CD14-positive monocyte (primary cell): ENCODE data around the gene GLYR1. TPM values are rescaled to one million over a fixed set of nuclear protein-coding genes. Genes with fewer than 3 reads are reported as not detected.
A peak's percentile ranks its signal among the peaks of the same experiment; 100 is the strongest.

Experiments
- DNase-seq, 3 donors: peaks; one replicate each; pipeline ENCODE4 v3.0.0-alpha.2; 2011 to 2022
- H2AFZ ChIP-seq: 2 replicates; pipeline ENCODE4 v1.6.0; 2012; ENCODE audit warnings: mild to moderate bottlenecking, low read depth, low read length, inconsistent platforms; ENCODE audit not compliant: insufficient read depth, poor library complexity, severe bottlenecking
- H3K27ac ChIP-seq, 2 donors: 1 replicate in 1 of 2; 2 replicates in 1 of 2; pipeline ENCODE4 v1.5.1; 2012 to 2013; ENCODE audit warnings: low read length in 2 of 2, control low read depth in 1 of 2, inconsistent platforms in 1 of 2, low read depth in 1 of 2, mild to moderate bottlenecking in 1 of 2
- H3K27me3 ChIP-seq, 2 donors: one replicate each; pipeline versions ENCODE4 v1.6.0 to v1.6.1; 2011 to 2013; ENCODE audit warnings: low read length in 2 of 2; ENCODE audit not compliant: control insufficient read depth in 2 of 2, insufficient read depth in 2 of 2
- H3K36me3 ChIP-seq, 2 donors: replicated peaks in 1 of 2; 1 replicate in 1 of 2; 2 replicates in 1 of 2; pipeline versions ENCODE4 v1.5.1 to v1.6.1; 2012 to 2013; ENCODE audit warnings: low read length in 2 of 2, control low read depth in 1 of 2, inconsistent platforms in 1 of 2, mild to moderate bottlenecking in 1 of 2; ENCODE audit not compliant: insufficient read depth in 2 of 2, control insufficient read depth in 1 of 2
- H3K4me1 ChIP-seq, 2 donors: 1 replicate in 1 of 2; 2 replicates in 1 of 2; pipeline versions ENCODE4 v1.5.1 to v1.6.1; 2012 to 2013; ENCODE audit warnings: low read length in 2 of 2, control low read depth in 1 of 2, inconsistent platforms in 1 of 2, mild to moderate bottlenecking in 1 of 2, moderate library complexity in 1 of 2; ENCODE audit not compliant: insufficient read depth in 2 of 2, control insufficient read depth in 1 of 2
- H3K4me2 ChIP-seq: replicated peaks from 2 replicates; pipeline ENCODE3; 2012; ENCODE audit warnings: low read length, moderate library complexity, mild to moderate bottlenecking; ENCODE audit not compliant: poor library complexity, severe bottlenecking; ENCODE audit errors: extremely low read depth
- H3K4me3 ChIP-seq, 3 experiments: fragments of 200-600 bp in 1 of 3; sonication (generic) in 1 of 3; replicated peaks in 1 of 3; 1 replicate in 2 of 3; 2 replicates in 1 of 3; pipeline ENCODE4 v1.5.1; 2011 to 2013; ENCODE audit warnings: low read length in 3 of 3, mild to moderate bottlenecking in 3 of 3, control low read depth in 2 of 3, low read depth in 2 of 3, inconsistent platforms in 1 of 3, moderate library complexity in 1 of 3
- H3K79me2 ChIP-seq: 2 replicates; pipeline ENCODE4 v1.6.0; 2012; ENCODE audit warnings: mild to moderate bottlenecking, control low read depth, inconsistent platforms, low read length, moderate library complexity; ENCODE audit not compliant: insufficient read depth
- H3K9ac ChIP-seq: 2 replicates; pipeline ENCODE4 v1.6.0; 2017; ENCODE audit warnings: low read length, mild to moderate bottlenecking; ENCODE audit not compliant: insufficient read depth, poor library complexity, severe bottlenecking
- H3K9me3 ChIP-seq, 2 donors: replicated peaks in 1 of 2; 1 replicate in 1 of 2; 2 replicates in 1 of 2; pipeline versions ENCODE4 v1.5.1 to v1.6.1; 2012 to 2013; ENCODE audit warnings: low read length in 2 of 2, control low read depth in 1 of 2; ENCODE audit not compliant: control insufficient read depth in 1 of 2, insufficient read depth in 1 of 2
- H4K20me1 ChIP-seq: 2 replicates; pipeline ENCODE4 v1.6.0; 2012; ENCODE audit warnings: mild to moderate bottlenecking, low read length, control low read depth, moderate library complexity; ENCODE audit not compliant: insufficient read depth
- H3K27ac Mint-ChIP-seq, 7 donors: one replicate each; pipeline ENCODE4 v1.8.0; 2020; ENCODE audit warnings: mild to moderate bottlenecking in 7 of 7, mixed read lengths in 7 of 7, moderate library complexity in 6 of 7, inconsistent platforms in 2 of 7
- H3K27me3 Mint-ChIP-seq, 3 donors: one replicate each; pipeline ENCODE4 v1.8.0; 2021 to 2022; ENCODE audit warnings: low read depth in 3 of 3, mild to moderate bottlenecking in 3 of 3, mixed read lengths in 3 of 3, moderate library complexity in 3 of 3, inconsistent platforms in 1 of 3
- H3K36me3 Mint-ChIP-seq, 2 donors: one replicate each; pipeline ENCODE4 v1.8.0; 2020; ENCODE audit warnings: mixed read lengths in 2 of 2, inconsistent platforms in 1 of 2, mild to moderate bottlenecking in 1 of 2
- H3K4me1 Mint-ChIP-seq: one replicate; pipeline ENCODE4 v1.8.0; 2020; ENCODE audit warnings: mild to moderate bottlenecking, mixed read lengths
- H3K4me3 Mint-ChIP-seq, 2 donors: one replicate each; pipeline ENCODE4 v1.8.0; 2020; ENCODE audit warnings: mild to moderate bottlenecking in 2 of 2, mixed read lengths in 2 of 2, moderate library complexity in 1 of 2
- H3K9me3 Mint-ChIP-seq, 7 donors: one replicate each; pipeline ENCODE4 v1.8.0; 2020 to 2022; ENCODE audit warnings: mixed read lengths in 7 of 7, mild to moderate bottlenecking in 6 of 7, moderate library complexity in 6 of 7, inconsistent platforms in 2 of 7
- WGBS: methylation state at CpG from one replicate; pipeline ENCODE4 v1.1.5; 2013; ENCODE audit warnings: missing lambda C conversion rate; ENCODE audit not compliant: insufficient coverage; 5-methylcytosine and 5-hydroxymethylcytosine counted together
- intact Hi-C, 2 donors: fragments of 100-400 bp; cut with micrococcal nuclease; formaldehyde crosslinking; loops; one replicate each; pipeline versions ENCODE4 v1.15.0 to v1.15.1; 2023
- polyA plus RNA-seq, 3 donors: library from polyadenylated mRNA; depleted of rRNA in 1 of 3; unstranded in 2 of 3; stranded (reverse) in 1 of 3; fragments of 300-500 nt in 2 of 3; fragments of >200 nt in 1 of 3; fragmentation: Illumina TruSeq in 2 of 3; gene quantifications; 1 replicate in 2 of 3; 2 replicates in 1 of 3; pipeline ENCODE4 v1.2.3, GENCODE V29; 2012 to 2021
- TF ChIP-seq, protein P1 (sequence below): fragments of 200-600 bp; IDR thresholded peaks from one replicate; pipeline ENCODE4 v1.8.0; 2022; ENCODE audit warnings: antibody characterized with exemption, mild to moderate bottlenecking

GLYR1 gene
- polyA plus RNA-seq, 3 donors: 34.2 to 41.9 (median 39.3) TPM

- Mint-ChIP-seq H3K36me3 (peaks cover 34 to 61% of the 10 kb centered on the region in 2 donors), H3K4me1 (peaks cover 42% of the 10 kb centered on the region), H3K9me3 (peaks cover 0 to 1% (median 0%) of the 10 kb centered on the region in 7 donors), H3K4me3 (peak within 1 kb of the TSS; percentile 89 to 95), H3K27ac (peak within 1 kb of the TSS; percentile 86 to 97 (median 96)), H3K27me3 (peaks cover 0 to 2% (median 0%) of the 10 kb centered on the region in 3 donors)
- H3K9ac ChIP-seq: peak within 1 kb of the TSS; percentile 71
- peaks cover 40 to 48% of the 10 kb centered on the region in 2 donors for H3K4me1 ChIP-seq
- peak within 1 kb of the TSS; percentile 98 for H3K4me2 ChIP-seq
- peaks cover 46 to 53% of the 10 kb centered on the region in 2 donors for H3K36me3 ChIP-seq
- DNase-seq: peak in 2 of 3 donors; percentile 6 to 10
- H3K9me3 ChIP-seq: no peaks in the 10 kb centered on the region
- H4K20me1 ChIP-seq: no peaks in the 10 kb centered on the region
- H2AFZ ChIP-seq: peak within 1 kb of the TSS; percentile 86
- peak within 1 kb of the TSS; percentile 77 to 86 for H3K27ac ChIP-seq
- intact Hi-C loops: loop anchor here (2.0 to 5.0 kb wide), 5 partner anchors 33 to 70 kb away; partner anchors contain the start of genes ANKS3 (in 2 of the 2), DNAAF8 (in 2 of the 2), GLYR1 (in 2 of the 2) and UBN1 (in 2 of the 2)
- H3K4me3 ChIP-seq: peak within 1 kb of the TSS; percentile 72 to 92 (median 75)
- no peaks in the 10 kb centered on the region for H3K27me3 ChIP-seq
- under 1% methylated on average over 58 of the region's 70 CpGs for WGBS
- peaks cover 32% of the 10 kb centered on the region for H3K79me2 ChIP-seq
- TF ChIP-seq, protein P1, sequence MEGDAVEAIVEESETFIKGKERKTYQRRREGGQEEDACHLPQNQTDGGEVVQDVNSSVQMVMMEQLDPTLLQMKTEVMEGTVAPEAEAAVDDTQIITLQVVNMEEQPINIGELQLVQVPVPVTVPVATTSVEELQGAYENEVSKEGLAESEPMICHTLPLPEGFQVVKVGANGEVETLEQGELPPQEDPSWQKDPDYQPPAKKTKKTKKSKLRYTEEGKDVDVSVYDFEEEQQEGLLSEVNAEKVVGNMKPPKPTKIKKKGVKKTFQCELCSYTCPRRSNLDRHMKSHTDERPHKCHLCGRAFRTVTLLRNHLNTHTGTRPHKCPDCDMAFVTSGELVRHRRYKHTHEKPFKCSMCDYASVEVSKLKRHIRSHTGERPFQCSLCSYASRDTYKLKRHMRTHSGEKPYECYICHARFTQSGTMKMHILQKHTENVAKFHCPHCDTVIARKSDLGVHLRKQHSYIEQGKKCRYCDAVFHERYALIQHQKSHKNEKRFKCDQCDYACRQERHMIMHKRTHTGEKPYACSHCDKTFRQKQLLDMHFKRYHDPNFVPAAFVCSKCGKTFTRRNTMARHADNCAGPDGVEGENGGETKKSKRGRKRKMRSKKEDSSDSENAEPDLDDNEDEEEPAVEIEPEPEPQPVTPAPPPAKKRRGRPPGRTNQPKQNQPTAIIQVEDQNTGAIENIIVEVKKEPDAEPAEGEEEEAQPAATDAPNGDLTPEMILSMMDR: no peak
Measured at GRCh38 chr16:4801962-4802658, 45.0 kb downstream of the GLYR1 start, which contains the start of gene ROGDI. ROGDI (minus strand) TSS chr16:4802633; CDS start chr16:4802571, 62 bp downstream.

- Histone ChIP-seq H3K4me2 (peak overlapping the region; percentile 98), H4K20me1 (no peaks in the 10 kb centered on the region), H3K27ac (peak overlapping the region; percentile 48 to 76), H3K27me3 (no peaks in the 10 kb centered on the region), H3K4me1 (peaks cover 40 to 48% of the 10 kb centered on the region in 2 donors), H3K9me3 (no peaks in the 10 kb centered on the region), H3K9ac (peak overlapping the region; percentile 71), H3K36me3 (peaks cover 49 to 52% of the 10 kb centered on the region in 2 donors), H3K4me3 (peak overlapping the region; percentile 72 to 92 (median 75)), H2AFZ (peak overlapping the region; percentile 86), H3K79me2 (peaks cover 31% of the 10 kb centered on the region)
- H3K9me3 Mint-ChIP-seq: peaks cover 0 to 1% (median 0%) of the 10 kb centered on the region in 7 donors
- H3K36me3 Mint-ChIP-seq: peaks cover 31 to 61% of the 10 kb centered on the region in 2 donors
- H3K27ac Mint-ChIP-seq: peak overlapping the region; percentile 75 to 93 (median 82)
- peaks cover 0 to 2% (median 0%) of the 10 kb centered on the region in 3 donors for H3K27me3 Mint-ChIP-seq
- H3K4me1 Mint-ChIP-seq: peaks cover 42% of the 10 kb centered on the region
- intact Hi-C loops: loop anchor here (2.0 to 5.0 kb wide), 4 partner anchors 33 to 69 kb away; partner anchors contain the start of genes ANKS3 (in 2 of the 2), DNAAF8 (in 2 of the 2), GLYR1 (in 1 of the 2) and UBN1 (in 1 of the 2)
- 38% methylated on average over 11 of the region's 29 CpGs for WGBS
- TF ChIP-seq, protein P1: no peak
- DNase-seq: no peak
- peak overlapping the region; percentile 89 to 95 for H3K4me3 Mint-ChIP-seq
Measured at GRCh38 chr16:4801051-4801961, 45.8 kb downstream of the GLYR1 start.
